ENCODE measurements around the gene NGFR. TPM values are rescaled to one million over a fixed set of nuclear protein-coding genes. Genes with fewer than 3 reads are reported as not detected.

NGFR gene
- total and polyA plus RNA-seq, 9 of the 15 experiments (the other 6 are each of a cell fraction or from before 2014, with no cell fraction given): 0.07 to 0.23 (median 0.13) TPM; not detected in 4

GRCh38 chr17:49548051-49548505, 53.0 kb downstream of the NGFR start:
- Histone ChIP-seq H2AFZ (ENCODE audit: low read depth, low read length) (no peak overlapping the region), H3K9me3 (replicated peaks; ENCODE audit: control insufficient read depth, insufficient read depth, low read depth, low read length) (no peaks in the 10 kb centered on the region), H3K27me3 (ENCODE audit: control insufficient read depth in 2 of 2, insufficient read depth in 2 of 2, low read length in 2 of 2) (peaks cover 2 to 18% of the 10 kb centered on the region in 2 experiments; a peak in 3 of 5 replicates), H3K79me2 (ENCODE audit: control insufficient read depth, insufficient read depth, low read length) (no peaks in the 10 kb centered on the region), H3K4me3 (no peak overlapping the region), H3K27ac (ENCODE audit: extremely low read depth, low read depth, low read length) (no peak overlapping the region), H3K36me3 (ENCODE audit: control insufficient read depth, insufficient read depth, low read length) (no peaks in the 10 kb centered on the region), H4K20me1 (replicated peaks; ENCODE audit: control insufficient read depth, insufficient read depth, low read length) (no peaks in the 10 kb centered on the region; the same call in 1 of the 2 replicates), H3K9me1 (ENCODE audit: control insufficient read depth, insufficient read depth, low read length) (no peaks in the 10 kb centered on the region), H3K4me1 (replicated peaks in 1 of 2; ENCODE audit: control insufficient read depth in 2 of 2, insufficient read depth in 2 of 2, low read length in 2 of 2) (peaks cover 0 to 10% of the 10 kb centered on the region in 2 experiments; a peak in 1 of 5 replicates), H3K4me2 (ENCODE audit: insufficient read depth, low read length) (no peak overlapping the region), H3K9ac (ENCODE audit: insufficient read depth in 1 of 2, low read depth in 2 of 2, low read length in 2 of 2) (no peak overlapping the region)
- ATAC-seq: no peak
- in situ Hi-C loops (cut with MboI) (no loop called here), intact Hi-C loops (cut with micrococcal nuclease) (loop anchor here (1.0 to 2.0 kb wide), 3 partner anchors 53 to 139 kb away; partner anchors contain the start of gene NGFR)
- POLR2A ChIA-PET: interaction anchor here (0.5 kb wide), 1 partner anchor 151 kb away, joined by 3 read pairs; no protein-coding TSS in a partner anchor
- DNase-seq (ENCODE audit: extremely low read depth in 1 of 4, low spot score in 3 of 4): no peak
- CTCF ChIA-PET (ENCODE audit: low intra/inter-chr PET ratio): interaction anchor here (0.7 to 3.1 kb wide), 5 partner anchors 110 to 869 kb away, joined by 3 to 20 read pairs (median 4); no protein-coding TSS in a partner anchor
- no peak for FAIRE-seq
- no TSS peak for BruUV-seq (replicated peaks)
- WGBS (ENCODE audit: insufficient coverage, low coverage, missing lambda C conversion rate): 27% methylated on average over 10 of the region's 12 CpGs
- TF ChIP-seq HCFC1 (IDR thresholded peaks at IDR 0.05; ENCODE audit: low read depth, low read length) (no peak), TCF3 (CRISPR knock-in tag; IDR thresholded peaks at IDR 0.05) (no peak), HBP1 (CRISPR knock-in tag; IDR thresholded peaks at IDR 0.05) (no peak), MYC (IDR thresholded peaks at IDR 0.05; ENCODE audit: low read depth, low read length) (no peak), MYC (CRISPR knock-in tag; IDR thresholded peaks at IDR 0.05; ENCODE audit: borderline replicate concordance, low read depth) (no peak), POLR3G (IDR thresholded peaks at IDR 0.05; ENCODE audit: extremely low read depth, insufficient read length, insufficient replicate concordance) (no peak), NFRKB (IDR thresholded peaks at IDR 0.05; ENCODE audit: low read depth) (no peak), KDM5B (IDR thresholded peaks at IDR 0.05; ENCODE audit: insufficient replicate concordance, low read depth, low read length) (no peak), MLLT1 (IDR thresholded peaks at IDR 0.05) (no peak), PTTG1 (tag; IDR thresholded peaks at IDR 0.05; ENCODE audit: low read depth) (no peak), ZSCAN29 (IDR thresholded peaks at IDR 0.05) (no peak), LARP7 (IDR thresholded peaks at IDR 0.05) (no peak)
- TF ChIP-seq, protein P1, sequence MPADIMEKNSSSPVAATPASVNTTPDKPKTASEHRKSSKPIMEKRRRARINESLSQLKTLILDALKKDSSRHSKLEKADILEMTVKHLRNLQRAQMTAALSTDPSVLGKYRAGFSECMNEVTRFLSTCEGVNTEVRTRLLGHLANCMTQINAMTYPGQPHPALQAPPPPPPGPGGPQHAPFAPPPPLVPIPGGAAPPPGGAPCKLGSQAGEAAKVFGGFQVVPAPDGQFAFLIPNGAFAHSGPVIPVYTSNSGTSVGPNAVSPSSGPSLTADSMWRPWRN (IDR thresholded peaks at IDR 0.05; ENCODE audit: low read depth): no peak
- TF ChIP-seq, protein P2, sequence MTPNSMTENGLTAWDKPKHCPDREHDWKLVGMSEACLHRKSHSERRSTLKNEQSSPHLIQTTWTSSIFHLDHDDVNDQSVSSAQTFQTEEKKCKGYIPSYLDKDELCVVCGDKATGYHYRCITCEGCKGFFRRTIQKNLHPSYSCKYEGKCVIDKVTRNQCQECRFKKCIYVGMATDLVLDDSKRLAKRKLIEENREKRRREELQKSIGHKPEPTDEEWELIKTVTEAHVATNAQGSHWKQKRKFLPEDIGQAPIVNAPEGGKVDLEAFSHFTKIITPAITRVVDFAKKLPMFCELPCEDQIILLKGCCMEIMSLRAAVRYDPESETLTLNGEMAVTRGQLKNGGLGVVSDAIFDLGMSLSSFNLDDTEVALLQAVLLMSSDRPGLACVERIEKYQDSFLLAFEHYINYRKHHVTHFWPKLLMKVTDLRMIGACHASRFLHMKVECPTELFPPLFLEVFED (CRISPR knock-in tag; conservative IDR thresholded peaks at IDR 0.05): no peak
- TF ChIP-seq, protein P3, sequence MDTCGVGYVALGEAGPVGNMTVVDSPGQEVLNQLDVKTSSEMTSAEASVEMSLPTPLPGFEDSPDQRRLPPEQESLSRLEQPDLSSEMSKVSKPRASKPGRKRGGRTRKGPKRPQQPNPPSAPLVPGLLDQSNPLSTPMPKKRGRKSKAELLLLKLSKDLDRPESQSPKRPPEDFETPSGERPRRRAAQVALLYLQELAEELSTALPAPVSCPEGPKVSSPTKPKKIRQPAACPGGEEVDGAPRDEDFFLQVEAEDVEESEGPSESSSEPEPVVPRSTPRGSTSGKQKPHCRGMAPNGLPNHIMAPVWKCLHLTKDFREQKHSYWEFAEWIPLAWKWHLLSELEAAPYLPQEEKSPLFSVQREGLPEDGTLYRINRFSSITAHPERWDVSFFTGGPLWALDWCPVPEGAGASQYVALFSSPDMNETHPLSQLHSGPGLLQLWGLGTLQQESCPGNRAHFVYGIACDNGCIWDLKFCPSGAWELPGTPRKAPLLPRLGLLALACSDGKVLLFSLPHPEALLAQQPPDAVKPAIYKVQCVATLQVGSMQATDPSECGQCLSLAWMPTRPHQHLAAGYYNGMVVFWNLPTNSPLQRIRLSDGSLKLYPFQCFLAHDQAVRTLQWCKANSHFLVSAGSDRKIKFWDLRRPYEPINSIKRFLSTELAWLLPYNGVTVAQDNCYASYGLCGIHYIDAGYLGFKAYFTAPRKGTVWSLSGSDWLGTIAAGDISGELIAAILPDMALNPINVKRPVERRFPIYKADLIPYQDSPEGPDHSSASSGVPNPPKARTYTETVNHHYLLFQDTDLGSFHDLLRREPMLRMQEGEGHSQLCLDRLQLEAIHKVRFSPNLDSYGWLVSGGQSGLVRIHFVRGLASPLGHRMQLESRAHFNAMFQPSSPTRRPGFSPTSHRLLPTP (IDR thresholded peaks at IDR 0.05; ENCODE audit: borderline replicate concordance, extremely low read depth, insufficient read length): no peak
